Activated T-cell treated with anti-CD3 and anti-CD28 coated beads, Interleukin-2, amount 50 U/mL, for 72 hours (primary cell): ENCODE results near the gene SHISA8. TPM values are rescaled to one million over a fixed set of nuclear protein-coding genes. Genes with fewer than 3 reads are reported as not detected.

ENCODE experiments used
- ATAC-seq, 2 donors: fragments of 150-1000 bp; cut with Tn5 transposase; replicated peaks in 1 of 2; 2 replicates each; pipeline ENCODE4 v1.10.0; 2021; ENCODE audit warnings: moderate library complexity in 2 of 2, mild to moderate bottlenecking in 1 of 2
- DNase-seq, 2 donors: peaks; one replicate each; pipeline ENCODE4 v3.0.0; 2021 to 2022; ENCODE audit warnings: mixed read lengths in 1 of 2
- H3K27ac Mint-ChIP-seq: one replicate; pipeline ENCODE4 v1.8.0; 2022; ENCODE audit warnings: mild to moderate bottlenecking, moderate library complexity, mixed read lengths
- H3K27me3 Mint-ChIP-seq: one replicate; pipeline ENCODE4 v1.8.0; 2022; ENCODE audit warnings: low read depth, mixed read lengths
- H3K36me3 Mint-ChIP-seq, 2 donors: one replicate each; pipeline ENCODE4 v1.8.0; 2022; ENCODE audit warnings: mixed read lengths in 2 of 2, mild to moderate bottlenecking in 1 of 2; ENCODE audit not compliant: insufficient read depth in 2 of 2
- H3K4me1 Mint-ChIP-seq: one replicate; pipeline ENCODE4 v1.8.0; 2022; ENCODE audit warnings: low read depth, mixed read lengths
- H3K4me3 Mint-ChIP-seq, 2 donors: one replicate each; pipeline ENCODE4 v1.8.0; 2022; ENCODE audit warnings: mild to moderate bottlenecking in 2 of 2, mixed read lengths in 2 of 2, moderate library complexity in 2 of 2
- H3K9me3 Mint-ChIP-seq, 2 donors: one replicate each; pipeline ENCODE4 v1.8.0; 2022; ENCODE audit warnings: mixed read lengths in 2 of 2
- total RNA-seq, 2 donors: library from RNA; stranded (reverse); gene quantifications; one replicate each; pipeline ENCODE4 v1.2.3, GENCODE V29; 2022

SHISA8 gene
- total RNA-seq, 2 donors from 2014 or later: 2.0 to 3.2 TPM

DNA sequence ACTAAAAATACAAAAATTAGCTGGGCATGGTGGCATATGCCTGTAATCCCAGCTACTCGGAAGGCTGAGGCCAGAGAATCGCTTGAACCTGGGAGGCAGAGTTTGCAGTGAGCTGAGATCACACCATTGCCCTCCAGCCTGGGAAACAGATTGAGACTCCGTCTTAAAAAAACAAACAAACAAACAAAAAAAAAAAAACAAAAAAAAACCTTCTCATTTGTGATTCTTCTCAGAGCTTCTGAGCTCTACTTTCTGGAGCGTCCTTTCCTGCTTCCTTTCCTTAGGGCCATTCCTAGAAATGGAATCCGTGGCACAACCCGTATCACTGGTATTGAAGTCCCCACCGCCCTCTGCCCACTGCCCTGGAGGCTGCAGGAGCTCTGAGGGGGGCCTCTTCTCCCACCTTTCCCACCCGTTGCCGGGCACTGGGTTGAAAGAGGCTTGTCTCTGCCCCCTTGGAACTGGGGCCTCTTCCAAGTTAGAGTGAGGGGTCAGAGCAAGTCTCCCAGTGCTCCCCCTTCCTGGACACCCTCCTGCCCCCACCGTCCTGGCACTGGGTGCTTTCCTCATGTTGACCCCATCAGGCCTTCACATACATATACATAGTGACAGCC is 2.0 kb upstream of the SHISA8 start:
- no peaks in the 10 kb centered on the region for H3K9me3 Mint-ChIP-seq
- peaks cover 32% of the 10 kb centered on the region for H3K27me3 Mint-ChIP-seq
- no peak for DNase-seq
- peaks cover 45% of the 10 kb centered on the region for H3K4me1 Mint-ChIP-seq
- peaks cover 0 to under 1% of the 10 kb centered on the region in 2 donors for H3K36me3 Mint-ChIP-seq
- no peak for ATAC-seq
- no peak overlapping the region for H3K27ac Mint-ChIP-seq
- H3K4me3 Mint-ChIP-seq: no peak overlapping the region

- Mint-ChIP-seq H3K36me3 (peaks cover 0 to 3% of the 10 kb centered on the region in 2 donors), H3K4me3 (peak overlapping the region; percentile 55 to 67), H3K27me3 (peaks cover 40% of the 10 kb centered on the region), H3K4me1 (peaks cover 53% of the 10 kb centered on the region), H3K27ac (no peak overlapping the region), H3K9me3 (no peaks in the 10 kb centered on the region)
- ATAC-seq (no peak), DNase-seq (no peak)
Observed at GRCh38 chr22:41915786-41916493, 1.1 kb upstream of the SHISA8 start.

GRCh38 chr22:41914611-41915034 is 251 bp downstream of the SHISA8 start:
- Mint-ChIP-seq H3K27ac (no peak overlapping the region), H3K4me1 (peaks cover 48% of the 10 kb centered on the region), H3K36me3 (peaks cover 0 to 3% of the 10 kb centered on the region in 2 donors), H3K4me3 (no peak overlapping the region), H3K9me3 (no peaks in the 10 kb centered on the region), H3K27me3 (peaks cover 40% of the 10 kb centered on the region)
- DNase-seq: no peak
- peak; percentile 12 to 19 for ATAC-seq

- H3K27me3 Mint-ChIP-seq: peaks cover 40% of the 10 kb centered on the region
- no peak overlapping the region for H3K27ac Mint-ChIP-seq
- H3K4me3 Mint-ChIP-seq: peak overlapping the region in 1 of 2 donors; percentile 34
- peaks cover 49% of the 10 kb centered on the region for H3K4me1 Mint-ChIP-seq
- no peaks in the 10 kb centered on the region for H3K9me3 Mint-ChIP-seq
- peaks cover 0 to 3% of the 10 kb centered on the region in 2 donors for H3K36me3 Mint-ChIP-seq
- ATAC-seq: peak; percentile 8 to 13
- DNase-seq: no peak
Observed at GRCh38 chr22:41913842-41914534, 886 bp downstream of the SHISA8 start.

GRCh38 chr22:41913040-41913719 is 1.7 kb downstream of the SHISA8 start:
- Mint-ChIP-seq H3K36me3 (peaks cover 0 to 3% of the 10 kb centered on the region in 2 donors), H3K4me1 (peaks cover 47% of the 10 kb centered on the region), H3K27me3 (peaks cover 40% of the 10 kb centered on the region), H3K9me3 (no peaks in the 10 kb centered on the region), H3K27ac (no peak overlapping the region), H3K4me3 (peak overlapping the region; percentile 25 to 74)
- no peak for ATAC-seq
- DNase-seq: no peak

GRCh38 chr22:41912338-41913039 is 2.4 kb downstream of the SHISA8 start:
- no peaks in the 10 kb centered on the region for H3K9me3 Mint-ChIP-seq
- peaks cover 50% of the 10 kb centered on the region for H3K4me1 Mint-ChIP-seq
- H3K27ac Mint-ChIP-seq: no peak overlapping the region
- H3K4me3 Mint-ChIP-seq: peak overlapping the region; percentile 25 to 74
- ATAC-seq: no peak
- peaks cover 40% of the 10 kb centered on the region for H3K27me3 Mint-ChIP-seq
- H3K36me3 Mint-ChIP-seq: peaks cover 0 to 3% of the 10 kb centered on the region in 2 donors
- DNase-seq: no peak

DNA sequence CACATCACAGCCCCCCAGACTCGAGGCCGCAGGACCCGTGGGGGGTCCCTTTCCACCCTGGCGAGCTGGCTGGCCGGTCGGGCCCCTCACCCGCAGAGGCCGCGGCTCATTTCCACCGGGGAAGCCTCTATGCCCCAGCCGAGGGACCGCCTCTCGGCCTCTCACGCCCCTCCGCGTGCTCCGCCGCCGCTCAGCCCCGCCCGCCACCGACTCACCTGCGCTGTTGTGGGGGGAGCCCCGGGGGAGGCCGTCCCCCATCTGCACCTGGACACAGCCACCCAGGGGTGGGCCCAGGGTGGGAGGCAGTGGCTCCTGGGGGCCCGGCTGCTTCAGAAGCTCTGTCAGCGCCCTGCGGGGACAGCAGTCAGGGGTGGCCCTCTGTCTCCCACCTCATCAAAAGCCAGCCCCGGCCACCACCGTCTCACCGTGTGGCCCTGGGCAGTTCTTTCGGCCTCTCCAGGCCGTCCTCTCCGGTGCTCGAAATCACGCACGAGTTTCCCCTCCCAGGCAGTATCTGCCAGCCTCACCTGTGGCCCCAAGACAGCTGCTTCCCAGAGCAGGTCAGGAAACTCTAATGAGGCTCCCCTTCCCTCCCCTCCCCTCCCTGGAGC is 3.8 kb downstream of the SHISA8 start:
- Mint-ChIP-seq H3K27me3 (peaks cover 34% of the 10 kb centered on the region), H3K9me3 (no peaks in the 10 kb centered on the region), H3K27ac (no peak overlapping the region), H3K4me1 (peaks cover 54% of the 10 kb centered on the region), H3K36me3 (peaks cover 0 to 3% of the 10 kb centered on the region in 2 donors), H3K4me3 (peak overlapping the region; percentile 63 to 74)
- no peak for DNase-seq
- peak in 1 of 2 donors; percentile 6 for ATAC-seq

GRCh38 chr22:41910050-41911000 is 4.5 kb downstream of the SHISA8 start:
- peaks cover 0 to 3% of the 10 kb centered on the region in 2 donors for H3K36me3 Mint-ChIP-seq
- H3K4me3 Mint-ChIP-seq: peak overlapping the region; percentile 63 to 72
- H3K4me1 Mint-ChIP-seq: peaks cover 46% of the 10 kb centered on the region
- peak; percentile 42 to 45 for DNase-seq
- peak; percentile 21 to 32 for ATAC-seq
- H3K27ac Mint-ChIP-seq: no peak overlapping the region
- H3K27me3 Mint-ChIP-seq: peaks cover 27% of the 10 kb centered on the region
- no peaks in the 10 kb centered on the region for H3K9me3 Mint-ChIP-seq

GRCh38 chr22:41909310-41910049 is 5.4 kb downstream of the SHISA8 start:
- ATAC-seq (no peak), DNase-seq (no peak)
- H3K4me3 Mint-ChIP-seq: peak overlapping the region; percentile 11 to 53
- peaks cover 0 to 3% of the 10 kb centered on the region in 2 donors for H3K36me3 Mint-ChIP-seq
- no peak overlapping the region for H3K27ac Mint-ChIP-seq
- peaks cover 25% of the 10 kb centered on the region for H3K27me3 Mint-ChIP-seq
- H3K9me3 Mint-ChIP-seq: no peaks in the 10 kb centered on the region
- peaks cover 45% of the 10 kb centered on the region for H3K4me1 Mint-ChIP-seq

- Mint-ChIP-seq H3K4me1 (peaks cover 45% of the 10 kb centered on the region), H3K36me3 (peaks cover 0 to 3% of the 10 kb centered on the region in 2 donors), H3K27me3 (peaks cover 25% of the 10 kb centered on the region), H3K27ac (peak overlapping the region; percentile 60), H3K4me3 (peak overlapping the region in 1 of 2 donors; percentile 59), H3K9me3 (no peaks in the 10 kb centered on the region)
- DNase-seq (no peak), ATAC-seq (peak; percentile 11 to 16)
Observed at GRCh38 chr22:41908411-41909309, 6.2 kb downstream of the SHISA8 start.
